HL-60 (cell line): ENCODE data around the gene DPM1.

Experiments
- CTCF ChIP-seq: IDR thresholded peaks from one replicate; pipeline ENCODE4 v1.5.1; 2011; ENCODE audit warnings: low read length, control low read depth, inconsistent platforms; ENCODE audit not compliant: insufficient read depth
- GABPA ChIP-seq: IDR thresholded peaks from 2 replicates; pipeline ENCODE4 v1.6.1; 2012; ENCODE audit warnings: low read depth
- POLR2AphosphoS5 ChIP-seq: IDR thresholded peaks from 2 replicates; pipeline ENCODE4 v1.6.1; 2012; ENCODE audit warnings: low read depth
- TF ChIP-seq, protein P1 (sequence below): IDR thresholded peaks from 2 replicates; pipeline ENCODE4 v1.6.1; 2012; ENCODE audit warnings: low read depth; ENCODE audit not compliant: insufficient replicate concordance

DNA sequence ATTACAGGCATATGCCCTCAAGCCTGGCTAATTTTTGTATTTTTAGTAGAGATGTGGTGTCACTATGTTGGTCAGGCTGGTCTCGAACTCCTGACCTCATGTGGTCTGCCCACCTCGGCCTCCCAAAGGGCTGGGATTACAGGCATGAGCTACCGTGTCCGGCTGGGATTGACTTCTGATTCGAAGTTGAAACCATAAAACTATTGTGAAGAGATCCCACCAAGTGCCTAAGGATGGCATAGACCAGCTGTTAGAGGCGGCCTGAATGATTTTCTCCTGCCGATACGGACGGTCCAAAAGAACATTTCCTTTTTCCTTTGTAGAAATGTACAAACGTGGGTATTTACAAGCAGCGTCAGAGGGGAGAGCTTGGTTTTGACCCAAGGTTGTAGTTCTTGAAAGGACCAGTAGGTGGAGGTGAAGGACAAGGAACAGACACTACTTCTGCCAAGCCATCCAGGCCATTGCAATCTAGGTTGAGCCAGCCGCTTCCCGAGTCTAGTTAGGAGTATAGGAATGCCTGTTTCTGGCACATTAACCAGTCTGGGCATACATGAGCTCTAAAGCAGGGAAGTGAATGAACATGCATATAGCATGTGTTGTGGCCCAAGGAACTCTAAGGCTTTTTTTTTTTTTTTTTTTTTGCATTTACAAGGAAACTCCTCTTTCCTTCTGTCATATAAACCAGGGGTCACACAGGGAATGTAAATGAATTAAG lies 29.3 kb upstream of the DPM1 start:
- TF ChIP-seq CTCF: peak; percentile 75
- TF ChIP-seq POLR2AphosphoS5: no peak
- TF ChIP-seq, protein P1, sequence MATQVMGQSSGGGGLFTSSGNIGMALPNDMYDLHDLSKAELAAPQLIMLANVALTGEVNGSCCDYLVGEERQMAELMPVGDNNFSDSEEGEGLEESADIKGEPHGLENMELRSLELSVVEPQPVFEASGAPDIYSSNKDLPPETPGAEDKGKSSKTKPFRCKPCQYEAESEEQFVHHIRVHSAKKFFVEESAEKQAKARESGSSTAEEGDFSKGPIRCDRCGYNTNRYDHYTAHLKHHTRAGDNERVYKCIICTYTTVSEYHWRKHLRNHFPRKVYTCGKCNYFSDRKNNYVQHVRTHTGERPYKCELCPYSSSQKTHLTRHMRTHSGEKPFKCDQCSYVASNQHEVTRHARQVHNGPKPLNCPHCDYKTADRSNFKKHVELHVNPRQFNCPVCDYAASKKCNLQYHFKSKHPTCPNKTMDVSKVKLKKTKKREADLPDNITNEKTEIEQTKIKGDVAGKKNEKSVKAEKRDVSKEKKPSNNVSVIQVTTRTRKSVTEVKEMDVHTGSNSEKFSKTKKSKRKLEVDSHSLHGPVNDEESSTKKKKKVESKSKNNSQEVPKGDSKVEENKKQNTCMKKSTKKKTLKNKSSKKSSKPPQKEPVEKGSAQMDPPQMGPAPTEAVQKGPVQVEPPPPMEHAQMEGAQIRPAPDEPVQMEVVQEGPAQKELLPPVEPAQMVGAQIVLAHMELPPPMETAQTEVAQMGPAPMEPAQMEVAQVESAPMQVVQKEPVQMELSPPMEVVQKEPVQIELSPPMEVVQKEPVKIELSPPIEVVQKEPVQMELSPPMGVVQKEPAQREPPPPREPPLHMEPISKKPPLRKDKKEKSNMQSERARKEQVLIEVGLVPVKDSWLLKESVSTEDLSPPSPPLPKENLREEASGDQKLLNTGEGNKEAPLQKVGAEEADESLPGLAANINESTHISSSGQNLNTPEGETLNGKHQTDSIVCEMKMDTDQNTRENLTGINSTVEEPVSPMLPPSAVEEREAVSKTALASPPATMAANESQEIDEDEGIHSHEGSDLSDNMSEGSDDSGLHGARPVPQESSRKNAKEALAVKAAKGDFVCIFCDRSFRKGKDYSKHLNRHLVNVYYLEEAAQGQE: no peak
- TF ChIP-seq GABPA: no peak
